Measurements from ENCODE around the gene SNRPN.

- no peak for TF ChIP-seq CTCF (IDR thresholded peaks at IDR 0.05; ENCODE audit: low read length)
- TF ChIP-seq EZH2 (optimal IDR thresholded peaks at IDR 0.05; ENCODE audit: low read depth, low read length): no peak
- TF ChIP-seq EZH2phosphoT487 (IDR thresholded peaks at IDR 0.05; ENCODE audit: low read length): no peak
These were observed 31.9 kb downstream of the SNRPN start for GRCh38 chr15:24986653-24987052.

Measured in MM.1S (cell line).